Left lung (tissue), 10 donors: Measurements from ENCODE around the gene CIRBP. TPM values are rescaled to one million over a fixed set of nuclear protein-coding genes. Genes with fewer than 3 reads are reported as not detected.

ENCODE experiments used
- ATAC-seq: fragments of 200-7000 bp; cut with Tn5 transposase; one replicate; pipeline ENCODE4 v1.9.1; 2020; ENCODE audit warnings: moderate library complexity
- DNase-seq, 4 donors: peaks; one replicate each; pipeline ENCODE4 v3.0.0-alpha.2; 2013 to 2020
- H3K27ac ChIP-seq, 2 donors: fragments of 200-600 bp; sonication (generic) in 1 of 2; one replicate each; pipeline versions ENCODE4 v1.5.0 to v1.8.0; 2020 to 2021
- H3K27me3 ChIP-seq, 2 donors: fragments of 200-600 bp; sonication (generic) in 1 of 2; one replicate each; pipeline versions ENCODE4 v1.5.0 to v1.8.0; 2020 to 2021
- H3K36me3 ChIP-seq, 2 donors: fragments of 200-600 bp; sonication (generic) in 1 of 2; one replicate each; pipeline versions ENCODE4 v1.5.0 to v1.8.0; 2020 to 2021
- H3K4me1 ChIP-seq, 2 donors: fragments of 200-600 bp; one replicate each; pipeline ENCODE4 v1.8.0; 2021
- H3K4me3 ChIP-seq, 2 donors: fragments of 200-600 bp; sonication (generic) in 1 of 2; one replicate each; pipeline versions ENCODE4 v1.5.0 to v1.8.0; 2020 to 2021; ENCODE audit warnings: mild to moderate bottlenecking in 1 of 2
- H3K9me3 ChIP-seq, 2 donors: fragments of 200-600 bp; sonication (generic) in 1 of 2; one replicate each; pipeline versions ENCODE4 v1.5.0 to v1.8.0; 2020 to 2021
- intact Hi-C, 2 donors: fragments of 100-400 bp; cut with DNase I; formaldehyde crosslinking; loops; one replicate each; pipeline versions ENCODE4 v1.11.2 to v1.14.2; 2022
- polyA plus RNA-seq, 6 donors: library from polyadenylated mRNA; unstranded; fragments of 120-200 nt; gene quantifications; one replicate each; pipeline ENCODE4 v1.2.1, GENCODE V29; 2013; ENCODE audit not compliant: insufficient read length in 6 of 6
- total RNA-seq, 2 donors: library from RNA; stranded (reverse); fragmentation: NEBNext Ultra II Directional; extraction: Animal tissue kit (Norgen Biotek cat#: 25700); gene quantifications; one replicate each; pipeline ENCODE4 v1.2.1, GENCODE V29; 2021
- TF ChIP-seq, protein P1 (sequence below), 2 donors: fragments of 200-600 bp; sonication (generic) in 1 of 2; IDR thresholded peaks; one replicate each; pipeline versions ENCODE4 v1.5.0 to v1.8.0; 2021; ENCODE audit warnings: antibody characterized with exemption in 2 of 2
- donor health status: DM: no; HTN: yes; CAD: no.
- donor health status: DM: no; HTN: no; CAD: no.

The CIRBP gene
- total and polyA plus RNA-seq, 8 donors: 220 to 1,079 (median 949) TPM

DNA sequence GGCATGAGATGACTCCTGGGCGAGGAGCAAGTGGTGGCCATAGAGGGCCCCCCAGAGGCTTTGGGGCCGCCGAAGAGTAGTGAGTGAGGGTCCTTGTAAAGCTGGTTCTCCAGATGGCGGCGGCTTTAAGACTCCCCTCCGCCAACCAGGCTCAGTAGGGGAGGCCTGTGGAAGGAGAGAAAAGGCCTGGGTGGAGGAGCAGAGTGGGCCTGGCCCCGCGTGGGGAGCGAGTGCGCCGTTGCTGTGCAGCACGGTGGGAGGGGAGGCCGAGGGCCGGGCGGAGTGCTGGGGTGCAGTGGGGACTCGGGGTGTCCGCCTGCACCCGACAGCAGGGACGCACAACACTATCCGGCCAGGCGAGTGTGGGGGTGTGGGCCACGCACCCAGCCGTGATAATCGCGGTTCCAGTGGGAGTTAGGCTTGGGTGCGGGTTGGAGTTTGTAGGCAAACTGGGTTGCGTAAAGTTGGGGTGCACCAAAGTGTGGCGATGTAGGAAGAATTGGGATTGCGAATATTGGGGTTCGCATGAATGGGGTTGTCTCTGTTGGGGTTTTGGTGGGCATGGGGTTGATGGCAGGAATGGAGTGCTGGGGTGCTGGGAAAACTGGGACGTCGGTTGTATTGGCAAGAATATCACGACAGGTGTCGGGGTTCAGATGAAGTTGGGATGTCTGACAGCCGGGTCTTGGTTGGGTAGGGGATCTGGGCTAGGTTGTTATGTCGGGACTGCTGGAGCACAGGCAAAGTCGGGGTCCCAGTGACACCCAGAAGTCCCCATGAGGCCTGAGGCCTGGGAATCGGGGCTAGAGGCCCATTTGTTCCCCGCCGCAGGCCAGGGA is 687 bp upstream of the CIRBP start:
- DNase-seq: peak in 1 of 4 donors; percentile 86
- intact Hi-C loops: no loop called here

GRCh38 chr19:1269478-1270212 is 513 bp downstream of the CIRBP start:
- peak; percentile 17 for ATAC-seq
- H3K4me1 ChIP-seq: peaks cover 62 to 92% of the 10 kb centered on the region in 2 donors
- peak overlapping the region; percentile 99 for H3K27ac ChIP-seq
- TF ChIP-seq, protein P1, sequence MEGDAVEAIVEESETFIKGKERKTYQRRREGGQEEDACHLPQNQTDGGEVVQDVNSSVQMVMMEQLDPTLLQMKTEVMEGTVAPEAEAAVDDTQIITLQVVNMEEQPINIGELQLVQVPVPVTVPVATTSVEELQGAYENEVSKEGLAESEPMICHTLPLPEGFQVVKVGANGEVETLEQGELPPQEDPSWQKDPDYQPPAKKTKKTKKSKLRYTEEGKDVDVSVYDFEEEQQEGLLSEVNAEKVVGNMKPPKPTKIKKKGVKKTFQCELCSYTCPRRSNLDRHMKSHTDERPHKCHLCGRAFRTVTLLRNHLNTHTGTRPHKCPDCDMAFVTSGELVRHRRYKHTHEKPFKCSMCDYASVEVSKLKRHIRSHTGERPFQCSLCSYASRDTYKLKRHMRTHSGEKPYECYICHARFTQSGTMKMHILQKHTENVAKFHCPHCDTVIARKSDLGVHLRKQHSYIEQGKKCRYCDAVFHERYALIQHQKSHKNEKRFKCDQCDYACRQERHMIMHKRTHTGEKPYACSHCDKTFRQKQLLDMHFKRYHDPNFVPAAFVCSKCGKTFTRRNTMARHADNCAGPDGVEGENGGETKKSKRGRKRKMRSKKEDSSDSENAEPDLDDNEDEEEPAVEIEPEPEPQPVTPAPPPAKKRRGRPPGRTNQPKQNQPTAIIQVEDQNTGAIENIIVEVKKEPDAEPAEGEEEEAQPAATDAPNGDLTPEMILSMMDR (IDR thresholded peaks at IDR 0.05): no peak
- peak in 3 of 4 donors; percentile 89 to 94 (median 92) for DNase-seq
- H3K9me3 ChIP-seq: no peaks in the 10 kb centered on the region
- no peaks in the 10 kb centered on the region for H3K27me3 ChIP-seq
- intact Hi-C loops: no loop called here
- H3K36me3 ChIP-seq: peaks cover 4 to 42% of the 10 kb centered on the region in 2 donors
- H3K4me3 ChIP-seq: peak overlapping the region; percentile 51 to 84

More for the DNA sequence above, 687 bp upstream of the CIRBP start:
- TF ChIP-seq, protein P1 (IDR thresholded peaks at IDR 0.05): peak in 1 of 2 donors; percentile 4
- Histone ChIP-seq H3K4me3 (peak overlapping the region in 1 of 2 donors; percentile 84), H3K4me1 (peaks cover 57 to 90% of the 10 kb centered on the region in 2 donors), H3K27ac (peak overlapping the region in 1 of 2 donors; percentile 99), H3K27me3 (no peaks in the 10 kb centered on the region), H3K36me3 (peaks cover 4 to 30% of the 10 kb centered on the region in 2 donors), H3K9me3 (no peaks in the 10 kb centered on the region)
- no peak for ATAC-seq

DNA sequence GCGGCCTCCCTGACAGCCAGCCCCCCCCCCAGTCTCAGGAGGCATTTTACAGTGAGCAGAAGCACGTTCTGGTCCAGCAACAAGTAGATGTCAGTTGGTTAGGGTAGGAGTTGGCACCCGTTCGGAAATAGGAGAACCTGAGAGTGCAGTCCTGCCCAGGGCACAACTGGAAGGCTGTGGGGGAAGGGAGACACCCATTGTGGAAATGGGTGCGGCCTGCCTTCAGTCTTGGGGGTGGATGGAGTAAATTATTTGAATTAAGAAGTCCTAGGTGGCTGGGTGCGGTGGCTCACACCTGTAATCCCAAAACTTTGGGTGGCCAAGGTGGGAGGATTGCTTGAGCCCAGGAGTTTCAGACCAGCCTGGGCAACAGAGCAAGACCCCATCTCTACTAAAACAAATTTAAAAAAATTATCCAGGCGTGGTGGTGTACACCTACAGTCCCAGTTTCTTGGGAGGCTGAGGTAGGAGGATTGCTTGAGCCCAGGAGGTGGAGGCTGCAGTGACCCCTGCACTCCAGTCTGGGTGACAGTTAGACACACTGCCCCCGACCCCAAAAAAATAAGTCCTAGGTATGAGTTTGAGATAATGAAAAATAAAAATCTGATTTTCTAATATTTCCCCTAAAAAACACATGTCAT is 1.2 kb downstream of the CIRBP start:
- H3K36me3 ChIP-seq: peaks cover 4 to 47% of the 10 kb centered on the region in 2 donors
- ATAC-seq: no peak
- TF ChIP-seq, protein P1 (IDR thresholded peaks at IDR 0.05): no peak
- intact Hi-C loops: no loop called here
- H3K4me3 ChIP-seq: peak overlapping the region; percentile 51 to 84
- H3K4me1 ChIP-seq: peaks cover 68 to 92% of the 10 kb centered on the region in 2 donors
- H3K9me3 ChIP-seq: no peaks in the 10 kb centered on the region
- H3K27me3 ChIP-seq: no peaks in the 10 kb centered on the region
- no peak for DNase-seq
- H3K27ac ChIP-seq: peak overlapping the region; percentile 99

DNA sequence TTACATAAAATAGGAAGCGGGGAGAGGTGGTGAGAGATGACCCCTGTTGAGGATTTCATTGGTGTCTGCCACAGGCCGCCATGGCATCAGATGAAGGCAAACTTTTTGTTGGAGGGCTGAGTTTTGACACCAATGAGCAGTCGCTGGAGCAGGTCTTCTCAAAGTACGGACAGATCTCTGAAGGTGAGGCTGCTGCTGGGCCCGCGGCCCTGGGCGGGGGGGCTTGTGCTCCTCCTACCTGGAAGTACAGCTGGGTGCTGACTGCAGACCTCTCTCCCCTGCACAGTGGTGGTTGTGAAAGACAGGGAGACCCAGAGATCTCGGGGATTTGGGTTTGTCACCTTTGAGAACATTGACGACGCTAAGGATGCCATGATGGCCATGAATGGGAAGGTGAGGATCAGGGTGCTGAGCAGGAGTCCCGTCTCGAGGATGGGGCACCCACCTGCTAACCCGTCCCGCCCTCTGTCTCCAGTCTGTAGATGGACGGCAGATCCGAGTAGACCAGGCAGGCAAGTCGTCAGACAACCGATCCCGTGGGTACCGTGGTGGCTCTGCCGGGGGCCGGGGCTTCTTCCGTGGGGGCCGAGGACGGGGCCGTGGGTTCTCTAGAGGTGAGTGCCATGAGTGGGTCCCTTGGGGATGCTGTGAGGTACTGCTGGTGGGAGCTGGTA is 1.9 kb downstream of the CIRBP start:
- TF ChIP-seq, protein P1 (IDR thresholded peaks at IDR 0.05): no peak
- H3K4me1 ChIP-seq: peaks cover 62 to 86% of the 10 kb centered on the region in 2 donors
- H3K27ac ChIP-seq: peak overlapping the region; percentile 99
- ATAC-seq (no peak), DNase-seq (no peak)
- peak overlapping the region in 1 of 2 donors; percentile 84 for H3K4me3 ChIP-seq
- no peaks in the 10 kb centered on the region for H3K27me3 ChIP-seq
- intact Hi-C loops: no loop called here
- H3K36me3 ChIP-seq: peaks cover 4 to 47% of the 10 kb centered on the region in 2 donors
- no peaks in the 10 kb centered on the region for H3K9me3 ChIP-seq
